HL-60/S4 (cell line): ENCODE results near the gene DCC.

ENCODE experiments used
- in situ Hi-C: fragments of 300-500 bp; cut with MboI; formaldehyde crosslinking; loops from 2 replicates; pipeline ENCODE4 v1.14.3; 2022; ENCODE audit warnings: low sequenced_read_pairs

The DCC gene

DNA sequence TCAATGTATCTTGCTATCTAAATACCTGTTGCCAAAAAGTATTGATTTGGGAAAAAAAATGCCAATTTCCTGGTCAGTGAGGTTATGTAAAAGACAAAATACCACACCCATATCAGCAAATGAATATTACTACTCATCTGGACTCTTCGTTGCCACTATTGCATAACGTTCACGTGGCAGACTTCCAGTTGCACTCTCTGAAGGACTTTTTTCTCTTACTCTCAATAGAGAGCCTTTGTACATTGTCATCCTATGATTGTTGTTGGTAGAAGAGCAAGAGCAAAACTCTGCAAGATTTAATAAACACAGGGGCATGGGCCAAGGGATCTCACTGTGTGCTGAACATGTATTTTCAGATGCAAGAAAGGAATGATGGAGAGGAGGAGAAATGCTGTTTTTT is 1194.7 kb downstream of the DCC start:
- in situ Hi-C loops: no loop called here

DNA sequence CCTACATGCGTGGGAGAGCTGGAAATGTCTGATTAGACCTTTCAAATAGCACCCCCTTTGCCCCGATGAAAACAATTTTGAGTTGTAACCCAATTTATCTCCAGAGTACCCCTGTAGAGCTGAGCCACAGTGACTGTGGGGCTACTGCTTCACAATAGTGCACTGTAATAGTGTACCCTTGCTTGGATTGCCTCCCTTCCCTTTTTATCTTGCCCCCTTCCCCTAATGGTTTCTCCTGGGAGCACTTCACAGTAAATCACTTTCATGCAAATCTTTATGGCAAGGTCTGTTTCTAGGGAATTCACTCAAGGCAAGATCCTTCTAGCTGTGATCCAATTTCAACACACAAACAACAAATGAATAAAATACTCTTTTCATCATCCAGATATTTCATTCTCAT is 1196.9 kb downstream of the DCC start:
- in situ Hi-C loops: no loop called here

DNA sequence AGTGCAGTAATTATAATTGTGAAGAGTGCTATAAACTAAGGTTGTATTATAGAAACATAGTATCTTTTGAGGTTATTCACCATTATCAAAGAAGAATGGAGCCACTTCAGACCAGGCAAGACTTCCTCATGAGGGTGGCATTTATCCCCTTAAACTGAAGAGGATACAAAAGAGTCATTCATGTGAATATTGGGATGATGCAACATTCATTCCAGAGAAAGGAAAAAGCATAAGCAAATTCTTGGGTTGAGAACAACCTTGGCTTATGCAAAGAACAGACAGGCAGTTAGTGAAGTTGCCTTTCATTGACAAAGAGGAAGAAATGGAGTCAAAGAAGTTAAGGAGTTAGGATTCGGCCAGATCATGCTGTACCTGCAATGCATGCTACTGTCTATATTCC is 1201.9 kb downstream of the DCC start:
- in situ Hi-C loops: no loop called here

DNA sequence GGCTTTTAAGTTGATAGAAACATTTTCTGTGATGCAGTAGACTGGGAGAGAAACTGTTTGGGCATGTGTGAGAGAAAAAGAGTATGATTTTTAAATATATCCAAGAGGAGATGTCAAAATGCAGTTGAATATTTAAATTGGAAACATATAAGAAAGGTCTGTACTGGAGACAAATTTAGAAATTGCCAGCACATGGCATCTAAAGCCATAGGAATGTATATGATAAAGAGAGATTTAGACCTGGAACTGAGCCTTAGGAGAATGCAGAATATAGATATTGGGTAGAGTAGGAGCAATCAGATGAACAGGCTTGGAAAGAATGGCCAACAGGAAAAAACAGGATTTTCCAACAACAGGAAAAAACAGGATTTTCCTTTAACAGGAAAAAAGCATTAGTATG is 1203.7 kb downstream of the DCC start:
- in situ Hi-C loops: no loop called here

DNA sequence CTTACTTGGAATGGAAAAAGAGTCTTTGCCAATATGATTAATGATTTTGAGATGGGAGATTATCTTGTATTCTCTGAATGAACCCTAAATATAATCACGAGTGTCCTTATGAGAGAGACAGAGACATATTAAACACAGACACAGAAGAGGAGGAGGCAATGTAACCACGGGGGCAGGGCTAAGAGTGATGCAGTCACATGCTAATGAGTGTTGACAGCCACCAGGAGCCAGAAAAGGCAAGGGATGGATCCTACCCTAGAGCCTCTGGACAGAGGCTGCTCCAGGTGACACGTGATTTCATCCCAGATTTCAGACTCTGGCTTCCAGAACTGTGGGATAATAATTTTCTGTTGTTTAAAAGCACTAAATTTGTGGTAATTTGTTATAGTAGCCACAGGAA is 1204.9 kb downstream of the DCC start:
- in situ Hi-C loops: no loop called here

DNA sequence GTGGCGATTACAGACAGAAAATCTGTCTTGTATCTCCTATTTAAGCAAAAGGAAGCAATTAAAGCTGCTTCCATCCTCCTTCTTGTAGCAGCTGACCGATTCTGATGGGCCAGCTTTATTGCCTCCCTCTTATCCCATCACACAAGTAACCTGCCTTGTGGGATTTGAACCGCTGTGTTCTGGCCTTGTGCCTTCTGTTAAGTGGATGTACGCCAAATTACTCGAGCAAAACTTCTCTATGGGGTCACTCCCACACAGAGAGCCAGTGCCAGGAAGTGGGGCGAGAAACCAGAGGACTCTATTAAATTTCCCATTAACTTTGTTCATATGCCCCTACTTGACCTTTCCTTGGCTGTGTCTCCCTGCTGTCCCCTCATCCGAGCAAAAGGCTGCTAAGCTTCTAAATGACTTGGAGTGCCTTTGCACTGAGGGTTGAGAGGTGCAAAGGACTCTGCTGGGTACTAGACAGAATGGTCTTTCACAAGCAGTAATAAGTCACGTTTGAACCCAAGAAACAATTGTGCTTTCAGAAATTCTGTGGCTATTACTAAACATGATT is 1212.0 kb downstream of the DCC start:
- in situ Hi-C loops: no loop called here

DNA sequence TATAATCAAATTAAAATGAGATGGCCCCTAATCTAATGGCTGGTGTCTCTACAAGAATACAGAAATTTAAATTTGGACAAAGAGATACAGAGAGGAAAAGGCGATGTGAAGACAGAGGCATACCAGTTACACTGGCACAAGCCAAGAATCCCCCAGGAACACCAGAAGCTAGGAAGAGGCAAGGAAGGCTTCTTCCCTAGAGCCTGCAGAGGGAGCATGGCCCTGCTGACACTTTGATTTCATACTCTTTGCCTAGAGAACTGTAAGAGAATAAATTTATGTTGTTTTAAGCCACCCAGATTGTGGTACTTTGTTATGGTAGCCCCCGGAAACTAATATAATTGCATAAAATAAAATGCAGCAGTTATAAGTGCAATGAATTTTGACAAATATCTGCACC is 1213.0 kb downstream of the DCC start:
- in situ Hi-C loops: no loop called here

DNA sequence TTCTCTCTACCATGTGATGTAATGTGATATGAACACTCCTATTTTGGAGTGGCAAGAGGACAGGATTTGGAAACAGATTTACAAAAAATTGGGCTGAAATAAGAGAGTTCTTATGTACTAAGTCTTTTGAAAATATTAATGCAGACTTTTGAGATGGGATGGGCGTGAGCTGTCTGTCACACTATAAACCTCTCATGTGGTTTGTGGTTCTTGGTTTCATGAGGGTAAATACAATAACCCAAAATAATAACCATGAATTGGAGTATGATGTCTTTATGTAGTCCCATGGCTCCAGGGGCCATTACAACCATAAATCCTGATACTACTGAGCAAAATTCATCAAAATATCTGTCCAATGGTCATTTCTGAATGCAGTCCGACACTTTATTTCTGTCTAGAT is 1216.5 kb downstream of the DCC start:
- in situ Hi-C loops: no loop called here

DNA sequence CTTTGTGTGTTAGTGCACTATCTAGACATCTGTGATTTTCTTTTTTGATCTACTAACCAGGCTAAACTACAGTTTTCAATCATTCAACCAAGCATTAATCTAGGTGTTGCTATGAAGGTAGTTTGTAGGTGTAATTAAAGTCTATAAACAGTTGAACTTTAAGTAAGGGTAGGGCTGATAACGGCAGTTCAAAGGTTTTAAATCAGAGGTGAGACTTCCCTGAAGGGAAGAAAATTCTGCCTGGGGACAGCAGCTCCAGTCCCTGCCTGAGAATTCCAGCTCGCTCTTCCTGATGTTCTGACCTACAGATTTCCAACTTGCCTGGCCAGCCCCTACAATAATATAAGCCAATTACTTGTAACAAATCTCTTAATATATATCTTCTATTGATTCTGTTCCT is 1220.5 kb downstream of the DCC start:
- in situ Hi-C loops: no loop called here

DNA sequence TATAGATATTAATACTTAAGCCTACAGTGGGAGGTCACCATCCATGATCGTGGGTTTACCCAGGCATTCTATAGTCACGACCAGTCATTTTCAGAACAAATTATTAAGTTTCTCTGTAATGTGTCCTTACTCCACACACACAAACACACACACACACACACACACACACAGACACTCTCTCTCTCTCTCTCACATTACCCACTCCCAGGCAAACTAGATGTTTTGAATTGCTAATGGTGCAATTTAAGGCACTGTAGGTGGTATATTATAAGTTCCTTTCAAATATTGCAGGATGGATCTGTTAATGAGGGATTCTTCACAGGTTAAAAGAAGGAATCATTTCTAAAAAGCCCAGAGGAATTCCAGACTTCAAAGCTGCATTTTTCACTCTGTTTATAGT is 1226.6 kb downstream of the DCC start:
- in situ Hi-C loops: no loop called here

DNA sequence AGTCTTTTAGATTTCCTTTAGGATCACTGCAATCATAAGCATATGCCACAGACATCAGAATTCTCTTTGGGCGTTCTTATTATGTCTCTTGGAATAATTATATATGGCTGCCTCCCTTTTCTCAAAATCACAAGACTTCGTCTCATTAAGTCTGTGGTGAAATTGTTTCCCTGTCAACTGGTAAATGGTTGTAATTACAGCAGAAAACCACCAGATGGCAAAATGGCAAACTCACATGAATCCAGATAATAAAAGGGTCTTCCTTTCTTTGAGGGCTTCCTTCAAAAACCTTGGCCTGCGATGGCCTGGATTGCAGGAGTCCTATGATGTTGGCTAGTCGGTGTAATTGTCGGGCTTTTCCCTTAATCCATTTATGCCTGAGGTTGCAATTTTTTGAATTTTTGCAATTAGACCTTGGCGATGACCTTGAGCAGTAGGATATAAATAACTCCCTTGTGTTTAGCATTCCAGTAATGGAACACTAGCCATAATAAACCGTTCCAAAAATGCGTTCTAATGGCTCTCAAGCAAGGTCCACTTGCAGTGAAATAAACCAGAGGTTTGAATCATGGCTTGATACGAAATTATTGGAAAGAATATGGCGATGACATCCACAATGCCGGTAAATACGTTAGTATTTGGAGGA is 1228.1 kb downstream of the DCC start:
- in situ Hi-C loops: no loop called here
